SK-N-SH (cell line): ENCODE measurements around the gene GAST. TPM values are rescaled to one million over a fixed set of nuclear protein-coding genes. Genes with fewer than 3 reads are reported as not detected.

Experiments
- CTCF ChIA-PET: fragments of 300-600, 350-600 bp; formaldehyde crosslinking; extraction: SDS; loops from one replicate; lab custom pipeline; 2021; lab: Yijun Ruan, JAX
- POLR2A ChIA-PET: fragments of 350-600 bp; sonication (Branson Sonifier 250); formaldehyde crosslinking; extraction: SDS; loops from one replicate; lab custom pipeline; 2020; ENCODE audit warnings: antibody characterized with exemption, inconsistent platforms; lab: Yijun Ruan, JAX
- DNase-seq: peaks from one replicate; pipeline ENCODE4 v3.0.0; 2012
- H2AFZ ChIP-seq: fragments of 200-600 bp; sonication (generic); 2 replicates; pipeline ENCODE4 v1.8.1; 2016; ENCODE audit warnings: antibody characterized with exemption, mild to moderate bottlenecking, low read depth
- H3F3A ChIP-seq: fragments of 200-600 bp; sonication (generic); replicated peaks from 2 replicates; pipeline ENCODE3; 2016; ENCODE audit warnings: antibody characterized with exemption, mild to moderate bottlenecking; ENCODE audit not compliant: insufficient read depth
- H3K27ac ChIP-seq, 2 experiments: fragments of 200-500 bp in 1 of 2; fragments of 200-600 bp in 1 of 2; sonication (Bioruptor generic) in 1 of 2; sonication (generic), shearing (Covaris generic) in 1 of 2; 2 replicates each; pipeline versions ENCODE4 v1.5.1 to v1.6.1; 2014 to 2016; ENCODE audit warnings: low read depth in 2 of 2, inconsistent platforms in 1 of 2, low read length in 1 of 2, mild to moderate bottlenecking in 1 of 2, mixed read lengths in 1 of 2
- H3K27me3 ChIP-seq: fragments of 200-600 bp; sonication (generic), shearing (Covaris generic); 2 replicates; pipeline ENCODE4 v1.6.1; 2016; ENCODE audit warnings: mixed run types; ENCODE audit not compliant: insufficient read depth
- H3K36me3 ChIP-seq, 2 experiments: fragments of 200-500 bp in 1 of 2; fragments of 200-600 bp in 1 of 2; sonication (Bioruptor generic) in 1 of 2; sonication (generic) in 1 of 2; replicated peaks in 1 of 2; 2 replicates each; pipeline versions ENCODE3 to v1.5.1; 2014 to 2016; ENCODE audit warnings: low read length in 1 of 2, mild to moderate bottlenecking in 1 of 2; ENCODE audit not compliant: insufficient read depth in 2 of 2, control insufficient read depth in 1 of 2
- H3K4me1 ChIP-seq, 2 experiments: fragments of 200-500 bp in 1 of 2; fragments of 200-600 bp in 1 of 2; sonication (Bioruptor generic) in 1 of 2; sonication (generic), shearing (Covaris generic) in 1 of 2; 2 replicates each; pipeline versions ENCODE4 v1.5.1 to v1.6.1; 2014 to 2016; ENCODE audit warnings: low read depth in 1 of 2, low read length in 1 of 2, mixed run types in 1 of 2; ENCODE audit not compliant: insufficient read depth in 2 of 2, control insufficient read depth in 1 of 2
- H3K4me2 ChIP-seq: fragments of 200-600 bp; sonication (generic), shearing (Covaris generic); 2 replicates; pipeline ENCODE4 v1.6.1; 2017; ENCODE audit warnings: mixed run types
- H3K4me3 ChIP-seq, 2 experiments: fragments of 200-500 bp in 1 of 2; fragments of 200-600 bp in 1 of 2; sonication (Bioruptor generic) in 1 of 2; sonication (generic), shearing (Covaris generic) in 1 of 2; 2 replicates each; pipeline versions ENCODE4 v1.5.1 to v1.8.1; 2014 to 2016; ENCODE audit warnings: low read depth in 2 of 2, inconsistent platforms in 1 of 2, low read length in 1 of 2, mild to moderate bottlenecking in 1 of 2, mixed read lengths in 1 of 2, moderate library complexity in 1 of 2
- H3K79me2 ChIP-seq: fragments of 200-600 bp; sonication (generic); 2 replicates; pipeline ENCODE4 v1.8.1; 2017; ENCODE audit warnings: mild to moderate bottlenecking; ENCODE audit not compliant: insufficient read depth
- H3K9ac ChIP-seq: fragments of 200-600 bp; sonication (generic); 2 replicates; pipeline ENCODE4 v1.6.1; 2017; ENCODE audit warnings: mixed run types
- H3K9me2 ChIP-seq: fragments of 200-600 bp; sonication (generic); 2 replicates; pipeline ENCODE4 v1.6.1; 2017; ENCODE audit warnings: mixed run types
- H3K9me3 ChIP-seq: fragments of 200-600 bp; sonication (generic); 2 replicates; pipeline ENCODE4 v1.6.1; 2017; ENCODE audit warnings: mixed run types, mild to moderate bottlenecking, moderate library complexity
- H4K20me1 ChIP-seq: fragments of 200-600 bp; sonication (generic); 2 replicates; pipeline ENCODE4 v1.6.1; 2017; ENCODE audit warnings: mild to moderate bottlenecking, mixed run types; ENCODE audit not compliant: insufficient read depth
- EP300 ChIP-seq, 2 experiments: IDR thresholded peaks; 2 replicates each; pipeline versions ENCODE4 v1.4.0 to v1.6.1; 2012; ENCODE audit warnings: borderline replicate concordance in 1 of 2, low read depth in 1 of 2, low read length in 1 of 2
- EZH2phosphoT487 ChIP-seq: fragments of 200-600 bp; sonication (generic); IDR thresholded peaks from 2 replicates; pipeline ENCODE4 v1.6.1; 2017; ENCODE audit warnings: low read depth, mixed run types, mild to moderate bottlenecking, antibody characterized with exemption, moderate library complexity, borderline replicate concordance
- FOSL2 ChIP-seq: IDR thresholded peaks from 2 replicates; pipeline ENCODE4 v1.4.0; 2012; ENCODE audit warnings: low read depth, mild to moderate bottlenecking, moderate library complexity, borderline replicate concordance
- GABPA ChIP-seq: IDR thresholded peaks from 2 replicates; pipeline ENCODE4 v1.4.0; 2012; ENCODE audit warnings: low read depth, mild to moderate bottlenecking
- REST ChIP-seq: IDR thresholded peaks from 2 replicates; pipeline ENCODE4 v1.6.1; 2012; ENCODE audit warnings: mild to moderate bottlenecking, low read depth, low read length, moderate library complexity
- RXRA ChIP-seq: IDR thresholded peaks from 2 replicates; pipeline ENCODE4 v1.4.0; 2012; ENCODE audit warnings: low read depth, mild to moderate bottlenecking, borderline replicate concordance
- TEAD4 ChIP-seq: IDR thresholded peaks from 2 replicates; pipeline ENCODE4 v1.4.0; 2012; ENCODE audit warnings: mild to moderate bottlenecking, borderline replicate concordance; ENCODE audit not compliant: insufficient read depth
- YY1 ChIP-seq: IDR thresholded peaks from 2 replicates; pipeline ENCODE4 v1.4.0; 2012; ENCODE audit warnings: low read depth, mild to moderate bottlenecking
- ZBTB33 ChIP-seq: IDR thresholded peaks from 2 replicates; pipeline ENCODE4 v1.4.0; 2012; ENCODE audit warnings: low read depth, borderline replicate concordance
- WGBS: methylation state at CpG from one replicate; pipeline ENCODE4 v1.1.6; 2017; ENCODE audit warnings: low lambda C conversion rate; 5-methylcytosine and 5-hydroxymethylcytosine counted together
- polyA plus RNA-seq, 3 experiments: library from polyadenylated mRNA; depleted of rRNA; stranded (reverse); fragments of >200 nt; gene quantifications; 2 replicates each; pipeline ENCODE4 v1.2.3, GENCODE V29; 2012

The GAST gene
- polyA plus RNA-seq, 1 of the 3 experiments (the other 2 are of a cell fraction): not detected

DNA sequence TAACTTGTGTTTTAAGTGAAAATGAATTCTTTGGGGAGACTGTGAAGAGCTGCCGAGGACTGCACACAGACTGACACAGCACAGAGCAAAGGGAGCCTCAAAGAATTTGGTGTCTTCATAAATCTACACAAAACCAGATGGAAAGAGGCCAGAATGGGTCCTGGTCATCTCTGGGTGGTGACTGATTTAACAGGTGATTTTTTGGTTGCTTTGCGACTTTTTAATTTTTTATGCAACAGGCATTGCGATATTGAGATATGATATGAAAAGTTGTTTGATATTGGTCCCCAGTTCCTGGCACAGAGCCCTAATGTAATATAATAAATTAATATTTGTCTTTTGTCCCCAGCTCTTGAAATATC, 36.1 kb upstream of the GAST start:
- Histone ChIP-seq H2AFZ (no peak overlapping the region), H3K9me3 (no peaks in the 10 kb centered on the region), H3K27ac (no peak overlapping the region), H3K79me2 (no peaks in the 10 kb centered on the region), H3K4me3 (no peak overlapping the region), H3K36me3 (no peaks in the 10 kb centered on the region), H3K9me2 (no peaks in the 10 kb centered on the region), H3K4me2 (no peak overlapping the region), H3K27me3 (peaks cover 8% of the 10 kb centered on the region; the same call in 1 of the 2 replicates), H3K9ac (no peak overlapping the region), H3K4me1 (no peaks in the 10 kb centered on the region; a peak in 1 of 4 replicates), H4K20me1 (no peaks in the 10 kb centered on the region), H3F3A (no peaks in the 10 kb centered on the region)
- no peak for DNase-seq
- ChIA-PET POLR2A (no interaction called here), CTCF (interaction anchor here (3.6 to 18.0 kb wide), 4 partner anchors 10 to 127 kb away, joined by 13 to 235 read pairs (median 28); partner anchors contain the start of gene EIF1)
- TF ChIP-seq GABPA (no peak), EP300 (IDR thresholded peaks at IDR 0.05; ENCODE audit: borderline replicate concordance in 1 of 2, low read depth in 1 of 2, low read length in 1 of 2) (no peak), EZH2phosphoT487 (no peak), FOSL2 (no peak), YY1 (no peak), REST (no peak)
- WGBS: 34% methylated on average over 3 of the region's 3 CpGs

DNA sequence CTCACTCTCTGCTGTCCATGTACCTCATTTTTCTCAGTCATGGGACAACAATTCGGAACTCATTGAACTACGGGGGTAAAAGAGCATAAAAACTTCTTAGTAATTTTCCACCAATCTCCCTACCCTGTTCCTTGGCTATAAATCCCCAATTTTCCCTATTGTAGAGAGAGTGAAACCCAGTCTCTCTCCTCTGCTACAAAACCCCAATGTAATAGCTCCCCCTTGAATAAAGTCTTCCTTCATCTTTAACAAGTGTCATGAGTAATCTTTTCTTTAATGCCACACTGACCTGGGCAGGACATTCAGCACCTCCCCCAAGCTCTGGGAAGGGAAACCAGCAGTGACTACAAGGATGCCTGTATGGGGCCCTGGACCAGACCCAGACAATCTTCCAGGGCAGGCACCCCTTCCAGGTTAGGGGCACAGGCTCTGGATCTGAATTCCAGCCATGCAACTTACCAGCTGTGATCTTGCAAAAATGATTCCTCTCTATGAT, 33.7 kb upstream of the GAST start:
- no peak for DNase-seq
- no peaks in the 10 kb centered on the region for H3K9me3 ChIP-seq
- WGBS: 70% methylated on average over 2 of the region's 2 CpGs
- ChIA-PET POLR2A (interaction anchor here (1.3 kb wide), 1 partner anchor 10 kb away, joined by 8 read pairs; the partner anchor contains the start of gene EIF1), CTCF (interaction anchor here (1.1 to 18.0 kb wide), 5 partner anchors 11 to 129 kb away, joined by 3 to 235 read pairs (median 14); partner anchors contain the start of gene EIF1)
- no peaks in the 10 kb centered on the region for H4K20me1 ChIP-seq
- peaks cover 0 to 3% of the 10 kb centered on the region in 2 experiments; a peak in 1 of 4 replicates for H3K4me1 ChIP-seq
- no peaks in the 10 kb centered on the region for H3K9me2 ChIP-seq
- no peak for TF ChIP-seq TEAD4
- no peak for TF ChIP-seq RXRA
- no peak for TF ChIP-seq EZH2phosphoT487
- TF ChIP-seq ZBTB33: no peak
- peak overlapping the region in 1 of 2 experiments; percentile 36; a peak in 2 of 4 replicates for H3K27ac ChIP-seq
- H3K27me3 ChIP-seq: peaks cover 8% of the 10 kb centered on the region; the same call in 1 of the 2 replicates
- H3K4me3 ChIP-seq: no peak overlapping the region
- H3K79me2 ChIP-seq: no peaks in the 10 kb centered on the region
- no peak overlapping the region for H3K9ac ChIP-seq
- H3F3A ChIP-seq: no peaks in the 10 kb centered on the region
- H3K4me2 ChIP-seq: peak overlapping the region; percentile 36
- H2AFZ ChIP-seq: peak overlapping the region; percentile 75; the same call in 1 of the 2 replicates
- H3K36me3 ChIP-seq: no peaks in the 10 kb centered on the region
